ENCODE data around the gene STARD13.
"Not testable (repeated sequence)": the region's sequence is repeated elsewhere in the genome, so short reads cannot be mapped to it uniquely, and the experiment has no call there.

STARD13 gene

DNA sequence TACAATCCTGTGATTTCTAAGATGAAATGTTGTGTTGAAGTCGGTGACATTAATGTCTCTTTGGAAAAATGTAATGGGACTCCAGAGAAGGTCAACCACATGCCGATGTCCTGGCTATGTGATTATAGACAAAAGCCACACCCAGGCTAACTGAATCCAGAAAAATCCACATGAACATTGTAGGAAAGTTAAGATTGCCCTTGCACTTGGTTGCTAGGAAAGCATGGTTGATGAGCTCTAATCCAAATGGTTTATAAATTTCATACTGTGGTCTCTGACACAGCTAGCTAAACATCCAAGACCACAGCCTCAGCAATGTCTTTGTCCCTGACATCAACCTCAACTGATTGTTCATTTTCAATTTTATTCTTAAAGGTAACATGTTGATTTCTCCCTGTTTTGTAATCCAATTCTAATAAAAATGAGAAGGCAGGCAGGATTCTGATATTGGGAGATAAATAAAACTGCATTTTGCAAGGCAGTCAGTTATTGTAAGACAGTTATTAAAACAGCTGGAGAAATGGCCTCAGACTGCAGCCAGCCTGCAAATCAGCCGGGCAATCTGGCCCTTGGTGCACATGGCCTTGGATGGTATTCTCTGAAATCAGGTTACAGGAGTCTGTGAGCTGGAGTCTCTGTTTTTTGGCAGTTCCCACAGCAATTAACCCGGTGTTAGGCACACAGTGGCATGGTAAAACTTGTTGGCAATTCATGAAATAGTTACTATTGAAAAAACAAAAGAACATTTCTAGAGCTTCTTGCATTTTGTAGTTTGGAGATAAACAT lies 93.9 kb downstream of the STARD13 start:
- DNase-seq: no peak

DNA sequence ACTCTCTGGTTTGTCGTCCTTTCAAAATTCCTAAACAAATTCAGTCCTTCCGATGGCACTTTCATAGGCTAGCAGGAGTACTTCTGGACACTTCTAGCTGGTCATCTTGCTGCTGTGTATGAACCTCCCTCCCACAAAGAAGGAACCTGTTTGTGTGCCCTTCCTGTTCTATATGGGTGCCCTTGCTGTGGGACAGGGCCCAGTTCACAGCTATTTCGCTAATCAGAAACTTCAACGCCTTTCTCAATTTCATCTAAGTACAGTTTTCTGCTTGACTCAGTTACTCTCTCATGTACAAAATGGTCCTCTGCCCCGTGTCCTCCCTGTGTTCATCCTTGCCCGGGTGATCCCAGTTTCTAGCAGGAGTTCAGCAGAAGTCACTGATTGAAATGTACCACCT lies 96.1 kb downstream of the STARD13 start:
- no peak for DNase-seq

DNA sequence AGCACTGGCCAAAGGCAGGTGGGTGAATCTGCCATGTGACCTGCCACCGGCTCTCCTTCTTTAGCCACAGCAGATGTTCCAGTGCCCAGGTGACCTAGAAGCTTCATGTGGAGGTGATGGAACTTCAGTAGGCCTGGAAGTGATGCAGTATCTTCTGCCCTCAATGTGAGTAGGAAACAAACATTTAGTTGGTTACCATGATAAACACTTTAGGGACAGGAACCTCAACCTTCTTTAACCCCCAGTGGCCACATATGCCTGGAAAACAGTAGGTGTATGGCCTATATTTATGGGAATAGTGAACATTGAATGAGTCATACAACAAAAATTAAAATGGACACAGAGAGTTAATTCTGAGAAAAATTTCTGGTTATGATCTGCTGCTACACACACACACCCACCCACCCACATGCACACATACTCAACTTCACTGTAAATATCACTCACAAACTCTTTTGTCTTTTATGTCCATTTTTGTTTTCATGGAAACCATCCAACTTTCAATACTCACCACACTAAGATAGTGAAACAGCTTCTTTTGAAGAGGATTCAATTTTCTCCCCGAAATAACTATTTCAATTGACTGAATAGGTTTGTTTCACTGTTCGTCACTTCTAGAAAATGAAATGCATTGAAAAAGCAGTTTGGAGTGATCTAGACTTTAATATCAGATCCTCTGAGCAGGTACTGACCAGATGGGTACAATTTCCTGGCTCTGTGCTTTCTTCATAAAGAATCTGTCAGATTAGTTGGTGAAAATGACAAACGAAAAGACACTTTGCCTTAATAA lies 97.3 kb downstream of the STARD13 start:
- no peak for DNase-seq

DNA sequence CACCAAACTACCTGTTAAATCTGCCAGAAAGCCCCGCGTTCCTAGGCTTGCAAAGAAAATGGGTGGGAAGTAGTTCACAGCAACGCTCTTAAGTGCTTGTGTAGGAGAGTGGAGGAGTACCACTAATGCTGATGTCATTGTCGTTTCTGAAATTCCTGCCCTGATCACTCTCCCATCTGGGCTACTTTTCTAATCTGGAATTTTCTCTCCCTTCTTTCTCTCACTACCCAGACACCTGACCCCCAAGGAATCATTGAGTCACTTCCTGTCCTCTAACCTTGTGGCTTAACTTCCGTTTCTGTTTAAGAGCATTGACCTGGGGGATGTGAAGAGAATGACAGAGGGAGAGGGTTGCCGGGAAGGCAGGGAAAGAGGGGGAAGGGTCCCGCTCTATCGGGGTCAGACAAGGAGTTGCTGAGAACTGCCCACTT lies 98.7 kb downstream of the STARD13 start:
- no peak for DNase-seq

DNA sequence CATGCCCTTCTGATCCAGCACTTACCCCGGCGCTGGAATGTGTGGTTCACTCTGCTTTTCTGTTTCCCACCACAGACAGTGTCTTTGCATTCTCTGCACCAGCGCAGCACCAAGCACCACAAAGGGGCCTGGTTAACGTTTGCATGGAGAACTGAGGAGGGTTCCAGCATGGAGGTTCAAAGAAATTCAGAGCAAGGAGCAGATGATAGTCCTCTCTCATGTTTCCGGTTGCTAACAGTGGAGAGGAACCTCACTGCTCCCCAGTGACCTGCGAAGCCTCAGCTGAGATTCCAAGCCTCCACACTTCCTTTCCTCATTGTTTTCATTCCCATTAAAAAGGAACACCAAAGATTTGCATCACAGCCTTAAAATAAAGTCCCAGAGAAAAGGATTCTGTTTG lies 99.7 kb downstream of the STARD13 start:
- DNase-seq: no peak

DNA sequence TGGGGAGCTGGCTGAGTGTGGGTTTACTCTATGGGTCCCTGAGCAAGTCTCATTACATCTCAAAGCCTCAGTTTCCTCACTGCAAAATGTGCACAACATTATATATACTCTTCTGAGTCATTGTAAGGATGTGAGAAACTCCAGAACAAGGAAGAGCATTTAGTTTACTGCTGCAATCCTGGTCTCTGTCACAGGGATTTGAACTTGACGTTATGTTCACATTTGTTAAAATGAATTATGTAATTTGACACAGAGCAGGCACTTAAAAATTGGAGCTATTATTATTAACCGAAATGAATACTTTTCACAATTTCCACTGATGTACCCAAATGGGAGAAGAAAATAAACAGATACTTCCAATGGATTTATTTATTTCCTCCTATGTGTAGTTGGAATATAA lies 101.0 kb downstream of the STARD13 start:
- DNase-seq: no peak

DNA sequence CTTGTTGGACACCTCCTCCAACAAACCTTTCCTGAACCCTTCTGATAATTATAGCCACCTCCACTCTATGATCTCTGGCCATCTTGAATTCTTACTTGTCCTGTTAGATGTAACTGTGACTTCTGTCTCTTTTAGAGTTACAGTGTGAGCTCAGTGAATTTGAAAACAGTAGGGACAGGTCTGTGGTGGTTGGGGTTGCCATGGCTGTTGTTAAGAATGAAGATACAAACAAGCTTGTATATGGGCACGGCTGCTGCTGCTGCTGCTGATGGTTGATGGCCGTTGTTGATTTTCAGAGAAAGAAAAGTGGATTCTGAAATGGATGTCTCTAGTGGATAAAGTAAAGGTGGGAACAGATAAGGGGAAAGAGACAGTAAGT lies 101.5 kb downstream of the STARD13 start:
- DNase-seq: no peak

DNA sequence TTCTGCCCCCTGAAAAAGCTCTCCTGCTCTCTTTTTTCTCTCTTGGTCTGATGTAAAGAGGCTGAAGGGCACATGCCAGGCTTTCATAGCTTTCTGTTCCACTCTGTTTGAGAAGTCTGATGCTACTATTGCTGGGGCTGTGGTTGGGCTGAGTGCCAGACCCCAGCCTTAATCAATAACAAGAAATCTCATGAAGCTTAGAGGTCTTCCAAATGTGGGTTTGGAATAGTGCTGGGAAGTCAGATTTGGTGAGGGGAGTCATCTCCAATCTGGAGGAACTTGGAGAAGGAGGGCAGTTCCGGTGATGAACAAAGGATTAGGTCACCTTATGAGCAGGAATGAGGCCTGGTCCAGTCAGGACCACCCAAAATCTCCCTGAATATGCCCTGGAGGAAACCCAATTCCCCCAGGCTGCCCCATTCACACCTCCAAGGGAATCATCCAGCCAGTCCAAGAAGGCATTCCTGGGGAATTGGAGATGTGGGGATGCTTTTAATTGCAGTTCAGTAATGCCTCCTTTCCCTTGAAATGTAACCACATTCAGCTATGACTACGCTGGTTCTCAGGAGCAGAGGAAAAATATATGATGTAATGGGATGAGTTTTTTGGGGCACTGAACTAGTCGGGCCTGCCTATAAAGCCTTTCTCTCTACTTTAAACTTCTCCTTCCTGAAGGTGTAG lies 102.0 kb downstream of the STARD13 start:
- no peak for DNase-seq

DNA sequence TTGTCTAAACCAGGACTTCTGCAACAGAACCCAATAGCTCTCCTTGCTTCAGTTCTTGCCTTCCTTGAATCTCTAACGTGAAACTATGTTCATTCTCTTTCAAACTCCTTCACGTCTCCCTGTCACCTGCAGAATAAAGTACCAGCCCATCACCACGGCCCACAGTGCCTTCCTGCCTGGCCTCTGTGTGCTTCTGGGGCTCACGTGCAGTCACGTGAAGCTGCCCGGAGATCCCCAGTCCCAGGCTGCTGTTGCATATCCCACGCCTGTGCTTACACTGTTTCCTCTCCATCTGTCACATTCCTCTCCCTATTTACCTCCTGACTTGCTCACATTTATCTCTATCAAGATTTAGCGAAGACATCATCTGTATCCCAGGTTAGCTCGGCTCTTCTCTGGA lies 102.8 kb downstream of the STARD13 start:
- no peak for DNase-seq

DNA sequence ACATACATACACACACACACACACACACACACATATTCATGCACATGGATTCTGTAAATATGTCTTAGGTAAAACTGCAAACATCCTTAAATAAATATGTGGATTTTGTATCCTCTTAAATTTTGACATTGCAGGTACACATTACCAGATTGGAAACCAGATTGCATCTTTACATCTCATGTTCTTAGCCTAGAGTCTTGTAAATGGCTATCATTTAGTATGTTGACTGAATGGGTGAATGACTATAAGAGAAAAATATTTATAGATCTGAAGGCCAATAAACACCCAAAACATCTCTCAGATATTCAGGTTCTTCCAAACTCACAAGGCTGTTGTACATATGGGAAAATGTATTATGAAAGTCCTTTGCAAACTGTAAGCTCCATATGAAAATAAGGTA lies 104.3 kb downstream of the STARD13 start:
- no peak for DNase-seq

DNA sequence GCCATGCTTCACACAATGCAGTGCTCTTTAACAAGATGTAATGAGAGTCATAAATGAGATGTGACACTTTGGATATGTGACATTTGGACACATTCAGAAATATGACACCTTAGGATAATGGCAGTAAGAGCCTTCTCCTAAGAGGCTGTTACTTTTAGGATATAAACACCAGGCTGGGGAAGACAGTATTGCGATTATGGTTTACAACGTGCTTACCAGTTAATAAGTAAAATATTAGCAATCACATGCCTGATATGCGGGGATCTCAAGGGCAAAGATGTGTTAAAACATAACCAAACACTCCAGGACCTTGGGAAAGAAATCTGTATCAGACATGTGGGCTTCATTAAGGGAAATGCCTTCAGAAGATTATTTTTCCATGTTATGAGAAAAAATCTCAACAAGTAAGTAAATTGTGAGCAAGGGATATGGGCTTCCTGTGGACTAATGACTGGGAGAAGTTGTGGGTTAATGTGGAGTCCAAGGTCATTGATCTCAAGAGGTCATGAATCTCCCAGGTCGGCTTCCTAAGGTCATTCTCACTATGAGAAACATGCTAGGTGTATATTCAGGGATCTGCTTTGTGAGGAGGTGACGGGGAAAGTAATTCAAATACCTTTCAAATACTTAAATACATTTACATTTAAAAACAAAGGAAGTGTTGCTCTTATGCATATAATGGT lies 105.3 kb downstream of the STARD13 start:
- DNase-seq: no peak

DNA sequence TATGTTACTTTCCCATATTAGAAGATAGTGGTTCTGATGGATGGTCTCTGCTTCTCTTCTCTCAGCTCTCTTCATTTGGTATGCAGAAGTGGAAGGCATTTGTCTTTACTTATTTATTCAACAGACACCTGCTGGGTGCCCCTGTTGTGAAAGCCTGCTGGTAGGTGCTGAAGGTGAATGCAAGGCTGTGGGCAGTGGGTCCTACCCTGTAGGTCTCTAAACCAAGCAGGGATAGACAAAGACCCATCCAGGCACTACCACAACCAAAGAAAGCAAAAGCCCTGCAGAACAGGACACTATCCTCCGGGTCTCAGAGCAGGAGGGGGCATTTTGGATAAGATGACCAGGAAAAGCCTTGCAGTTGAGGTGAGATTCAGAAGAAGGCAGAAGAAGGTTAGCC lies 106.1 kb downstream of the STARD13 start:
- no peak for DNase-seq

DNA sequence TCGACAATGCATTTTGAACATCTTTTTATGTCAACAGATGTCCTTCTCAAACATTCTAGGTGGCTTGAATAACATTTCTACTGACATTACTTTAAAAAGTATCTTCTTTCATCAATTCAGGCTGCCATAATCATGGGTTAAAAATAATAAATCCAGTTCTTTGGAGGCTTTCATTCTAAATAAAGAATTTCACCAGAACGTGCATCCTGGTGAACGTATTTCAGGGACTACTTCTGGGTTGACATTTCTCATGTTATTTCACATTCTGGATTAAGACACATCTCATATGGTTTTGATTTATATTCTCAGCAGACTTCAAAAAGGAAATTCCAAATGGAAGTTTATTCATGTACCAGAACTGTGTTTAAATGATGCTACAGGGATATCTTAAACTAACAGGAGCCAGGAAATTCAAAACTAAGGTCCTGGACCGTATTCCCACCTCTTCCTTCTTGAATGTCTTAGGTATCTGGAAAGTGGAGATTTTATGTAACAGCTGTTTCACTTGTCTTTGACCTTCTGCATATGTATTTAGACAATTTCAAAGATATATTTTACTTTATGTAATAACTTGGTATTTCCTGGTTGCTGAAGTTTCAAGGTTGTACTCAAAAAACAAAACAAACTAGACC lies 107.2 kb downstream of the STARD13 start:
- DNase-seq: no peak

DNA sequence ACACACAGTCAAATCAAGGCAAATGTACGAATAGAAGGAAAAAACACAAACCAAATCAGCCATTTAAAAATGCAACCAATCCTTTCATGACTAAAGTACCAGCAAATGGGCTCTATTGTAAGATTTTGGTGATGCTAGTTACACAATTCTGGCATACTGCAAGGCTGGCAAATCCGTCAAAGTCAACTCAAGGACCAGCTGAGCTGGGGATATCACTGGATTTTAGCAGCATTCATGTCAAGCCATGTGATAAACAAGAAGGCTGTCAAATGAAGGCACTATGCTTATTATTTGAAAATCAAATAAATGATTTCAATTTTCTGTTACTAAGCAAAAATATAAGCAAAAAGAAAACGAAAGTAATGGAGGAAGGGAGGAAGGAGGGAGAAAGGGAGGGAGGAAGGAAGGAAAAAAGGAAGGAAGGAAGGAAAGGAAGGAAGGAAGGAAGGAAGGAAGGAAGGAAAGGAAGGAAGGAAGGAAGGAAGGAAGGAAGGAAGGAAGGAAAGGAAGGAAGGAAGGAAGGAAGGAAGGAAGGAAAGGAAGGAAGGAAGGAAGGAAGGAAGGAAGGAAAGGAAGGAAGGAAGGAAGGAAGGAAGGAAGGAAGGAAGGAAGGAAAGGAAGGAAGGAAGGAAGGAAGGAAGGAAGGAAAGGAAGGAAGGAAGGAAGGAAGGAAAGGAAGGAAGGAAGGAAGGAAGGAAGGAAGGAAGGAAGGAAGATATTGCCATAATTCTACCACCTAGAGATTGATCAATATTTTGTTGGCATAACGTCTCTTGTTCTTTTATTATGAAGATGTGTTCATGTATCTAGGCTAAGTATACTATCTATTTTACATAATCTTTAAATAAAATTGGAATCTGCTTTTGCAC lies 108.0 kb downstream of the STARD13 start:
- not testable (repeated sequence) for DNase-seq

DNA sequence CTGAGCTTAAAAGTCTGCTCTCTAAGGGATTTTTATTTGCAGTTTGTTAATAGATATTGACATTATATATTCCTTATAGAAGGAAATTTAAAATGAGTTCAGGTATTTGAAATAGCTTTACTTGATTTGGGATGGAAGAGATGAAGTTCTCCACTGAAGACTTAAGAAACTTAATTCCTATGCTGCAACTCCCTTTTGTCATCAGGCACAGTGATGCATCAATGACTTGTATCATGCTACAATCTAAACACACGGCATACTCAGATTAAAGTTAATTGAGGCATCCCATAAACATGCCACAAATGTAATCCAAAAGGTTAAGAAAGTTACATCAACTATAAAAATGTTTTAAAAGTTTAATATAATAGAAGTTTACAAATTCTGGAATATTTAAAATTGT lies 109.0 kb downstream of the STARD13 start:
- no peak for DNase-seq

DNA sequence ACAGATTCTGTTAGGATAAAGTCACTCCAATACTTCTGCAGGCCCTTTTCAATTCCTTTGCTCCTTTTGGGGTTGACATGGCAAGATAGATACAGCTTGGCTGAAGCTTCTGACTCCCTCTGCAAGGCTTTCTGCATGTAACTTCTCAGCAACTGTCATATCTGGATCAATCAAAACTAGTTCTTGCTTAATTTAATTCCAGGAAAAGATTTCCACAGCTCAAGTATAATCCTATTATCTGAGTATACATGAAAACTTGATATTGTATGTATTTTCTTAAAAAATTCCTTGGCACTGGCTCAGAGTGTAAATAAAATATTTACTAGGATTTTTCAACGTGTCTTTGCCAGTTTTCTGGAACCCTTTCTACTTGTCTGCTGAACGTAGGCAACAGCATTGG lies 109.6 kb downstream of the STARD13 start:
- DNase-seq: no peak

DNA sequence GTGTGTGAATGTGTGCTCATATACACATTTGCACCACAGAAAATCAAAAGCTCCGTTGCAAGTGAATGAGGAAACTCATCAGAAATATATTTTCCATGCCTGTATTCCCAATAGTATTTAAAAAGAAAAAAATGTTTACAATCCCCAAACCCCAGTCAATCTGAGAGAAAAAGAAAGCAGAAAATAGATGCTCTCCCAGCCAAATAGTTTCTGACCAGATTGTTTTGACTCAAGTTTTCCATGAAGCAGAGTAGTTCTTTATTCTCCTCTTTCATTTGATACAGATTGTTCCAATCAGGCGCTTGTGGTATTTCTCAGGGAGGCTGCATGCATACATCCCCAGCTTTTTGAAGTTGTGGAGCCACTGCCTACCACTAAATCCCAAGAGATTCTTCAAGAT lies 110.6 kb downstream of the STARD13 start:
- DNase-seq: no peak

DNA sequence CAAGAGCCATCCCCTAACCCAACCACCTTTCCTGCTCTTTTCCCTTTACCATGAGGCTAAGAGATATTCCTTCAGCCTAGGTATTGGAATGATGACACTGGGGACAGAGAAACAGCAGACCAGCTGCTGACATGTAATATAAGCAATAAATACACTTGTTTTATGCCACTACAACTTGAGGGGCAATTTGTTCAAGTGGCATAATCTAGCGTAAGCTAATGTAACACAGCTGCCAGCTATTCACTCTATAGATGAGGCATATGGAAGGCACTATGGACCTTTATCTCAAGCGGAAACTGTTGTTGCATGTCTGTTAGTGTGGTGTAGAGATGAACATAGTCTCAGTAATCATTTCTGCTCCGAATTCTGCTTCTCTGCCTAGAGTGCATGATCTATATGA lies 111.1 kb downstream of the STARD13 start:
- DNase-seq: no peak

DNA sequence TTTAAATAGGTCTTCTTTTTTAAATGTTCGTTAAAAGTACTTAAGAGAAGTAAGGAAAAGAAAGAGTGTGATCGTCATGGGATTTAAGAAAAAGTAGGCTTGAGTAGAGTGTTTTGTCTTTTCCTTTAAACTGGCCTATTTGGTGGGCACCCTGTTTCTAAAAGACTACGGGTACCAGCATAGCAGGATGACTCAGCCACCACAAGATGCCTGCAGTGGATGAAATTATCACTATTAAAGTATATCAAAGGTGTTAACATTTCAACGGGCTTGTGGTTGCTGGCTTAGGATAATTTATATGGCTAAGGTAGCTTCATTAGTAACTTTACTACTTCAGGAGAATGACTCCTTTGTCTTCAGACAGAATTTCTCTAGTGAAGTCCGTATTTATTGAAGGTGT lies 112.6 kb downstream of the STARD13 start:
- no peak for DNase-seq

DNA sequence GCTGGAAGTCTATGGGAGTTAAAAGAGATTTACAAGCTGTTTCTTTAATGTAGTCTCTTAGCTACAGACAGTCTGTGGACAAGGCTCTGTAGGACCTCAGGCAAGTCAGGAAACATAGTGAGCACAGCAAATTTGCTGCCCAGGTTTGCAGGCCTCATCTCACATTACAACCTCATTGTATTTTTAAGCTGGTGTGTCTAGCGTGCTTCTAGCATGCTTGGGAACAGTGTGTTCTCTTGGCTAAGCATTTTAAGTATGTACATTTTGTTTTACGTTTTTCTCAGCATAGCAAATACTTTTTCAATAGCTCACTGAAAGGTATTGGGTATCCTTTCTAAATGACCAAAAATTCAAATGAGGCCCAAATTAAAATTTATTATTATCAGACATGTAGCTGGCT lies 113.2 kb downstream of the STARD13 start:
- no peak for DNase-seq

DNA sequence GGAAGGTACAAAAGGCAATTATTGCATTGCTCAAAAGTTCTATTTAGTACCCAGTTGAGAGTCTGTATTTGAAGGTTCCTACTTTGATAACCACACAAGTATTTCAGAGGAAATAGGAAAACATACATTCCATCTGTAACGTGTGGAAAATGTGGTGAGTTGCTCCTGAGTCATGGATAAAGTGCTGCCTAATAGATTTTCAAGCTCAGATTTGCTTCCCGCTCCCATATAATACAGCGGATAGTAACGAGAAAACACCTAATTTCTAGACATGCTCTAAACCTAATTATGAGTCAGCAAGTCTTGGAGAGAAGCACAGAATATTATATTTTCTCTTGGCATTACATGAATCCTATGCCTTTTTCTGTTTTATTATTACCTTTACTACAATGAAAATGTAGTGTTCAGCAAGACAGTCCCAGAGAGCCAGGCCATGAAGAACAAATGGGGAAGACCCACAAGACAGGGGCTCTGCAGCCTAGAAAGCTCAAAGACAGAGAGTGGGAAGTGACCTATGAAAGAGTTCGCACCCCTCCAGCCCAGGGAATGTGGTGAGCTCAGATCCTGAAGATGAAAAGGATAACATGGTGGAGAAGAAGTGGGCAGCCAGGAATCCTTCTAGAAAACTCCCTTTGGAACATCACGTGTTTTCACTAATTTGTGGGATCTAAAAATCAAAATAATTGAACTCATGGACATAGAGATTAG lies 116.1 kb downstream of the STARD13 start:
- no peak for DNase-seq

Measured in CD4-positive, alpha-beta T cell treated with Interleukin-15 for 1 hour (primary cell).